T follicular helper cell (primary cell): ENCODE data around the gene FAM241B.

Experiments
- DNase-seq: peaks from one replicate; pipeline ENCODE4 v3.0.0-alpha.2; 2020; ENCODE audit warnings: low read depth
- total RNA-seq, 2 experiments: gene quantifications; one replicate each; lab custom pipeline; 2026; lab: John Stamatoyannopoulos, UW

The FAM241B gene
- 5.2 to 5.6 reads per million in 2 experiments for total RNA-seq

- DNase-seq = peak; percentile 66
Measured at GRCh38 chr10:69629897-69630650, at the start of gene FAM241B. Gene FAM241B (plus strand): TSS chr10:69630247. CDS start chr10:69631744, 1,497 bp downstream.

- no peak for DNase-seq
Measured at GRCh38 chr10:69580435-69580834, 49.6 kb upstream of the FAM241B start.

GRCh38 chr10:69583106-69583505 lies 46.9 kb upstream of the FAM241B start:
- no peak for DNase-seq

GRCh38 chr10:69584624-69585023 lies 45.4 kb upstream of the FAM241B start:
- no peak for DNase-seq

- DNase-seq = no peak
Measured at GRCh38 chr10:69588358-69588757, 41.7 kb upstream of the FAM241B start.

GRCh38 chr10:69600761-69601330 lies 29.2 kb upstream of the FAM241B start:
- DNase-seq = no peak

- no peak for DNase-seq
Measured at GRCh38 chr10:69609077-69609476, 21.0 kb upstream of the FAM241B start.

- DNase-seq = no peak
Measured at GRCh38 chr10:69612760-69613159, 17.3 kb upstream of the FAM241B start.

- no peak for DNase-seq
Measured at GRCh38 chr10:69614130-69614529, 15.9 kb upstream of the FAM241B start.

- no peak for DNase-seq
Measured at GRCh38 chr10:69616358-69616757, 13.7 kb upstream of the FAM241B start.

GRCh38 chr10:69618746-69619145 lies 11.3 kb upstream of the FAM241B start:
- DNase-seq = no peak

GRCh38 chr10:69619626-69620025 lies 10.4 kb upstream of the FAM241B start:
- DNase-seq = no peak

GRCh38 chr10:69620625-69621024 lies 9.4 kb upstream of the FAM241B start:
- no peak for DNase-seq

- no peak for DNase-seq
Measured at GRCh38 chr10:69624245-69624786, 5.7 kb upstream of the FAM241B start.

- no peak for DNase-seq
Measured at GRCh38 chr10:69626826-69627225, 3.2 kb upstream of the FAM241B start.

GRCh38 chr10:69628891-69629290 lies 1.2 kb upstream of the FAM241B start:
- no peak for DNase-seq

GRCh38 chr10:69629519-69629896 lies 539 bp upstream of the FAM241B start:
- DNase-seq = no peak

- DNase-seq = no peak
Measured at GRCh38 chr10:69630651-69631400, 779 bp downstream of the FAM241B start.

GRCh38 chr10:69631566-69631965 lies 1.5 kb downstream of the FAM241B start:
- no peak for DNase-seq

GRCh38 chr10:69632516-69633199 lies 2.6 kb downstream of the FAM241B start:
- no peak for DNase-seq

- DNase-seq = no peak
Measured at GRCh38 chr10:69633673-69634635, 3.9 kb downstream of the FAM241B start.
